Vein endothelial cell (primary cell): ENCODE results near the gene FAM131C. TPM values are rescaled to one million over a fixed set of nuclear protein-coding genes. Genes with fewer than 3 reads are reported as not detected.

Experiments used
- total RNA-seq: library from RNA; depleted of rRNA; stranded (reverse); fragments of >200 nt; gene quantifications from 2 replicates; pipeline ENCODE4 v1.2.3, GENCODE V29; 2012

The FAM131C gene
- 0.33 and 0.38 TPM in 2 replicates for total RNA-seq

GRCh38 chr1:16073490-16074119 is at the start of gene FAM131C:
FAM131C (minus strand) TSS chr1:16073651; CDS start chr1:16073442, 209 bp downstream.

GRCh38 chr1:16043521-16043920 is 29.9 kb downstream of the FAM131C start, which contains the start of gene CLCNKB:
CLCNKB (plus strand) TSS chr1:16043782; CDS start chr1:16044493, 711 bp downstream.

GRCh38 chr1:16021681-16022080 is 51.8 kb downstream of the FAM131C start, which contains the start of gene CLCNKA:
CLCNKA (plus strand) TSS chr1:16022036; CDS start chr1:16022620, 584 bp downstream.

GRCh38 chr1:16017461-16018303 is 55.8 kb downstream of the FAM131C start, which contains the start of gene HSPB7:
HSPB7 (minus strand) TSS chr1:16018043; CDS start chr1:16017963, 80 bp downstream.

Other genes starting within 250 kb of the FAM131C start
- gene SPEN, start 225.9 kb downstream of the FAM131C start, total RNA-seq = 33.0 and 34.6 TPM in 2 replicates
- 30.1 and 41.5 TPM in 2 replicates for gene ZBTB17, start 97.5 kb downstream of the FAM131C start, total RNA-seq
- gene SRARP, start 69.4 kb downstream of the FAM131C start, total RNA-seq = not detected in 2 replicates
- under 0.01 TPM in 1 of 2 replicates, not detected in the other for gene HSPB7, start 55.6 kb downstream of the FAM131C start, total RNA-seq
- not detected in 2 replicates for gene CLCNKA, start 51.6 kb downstream of the FAM131C start, total RNA-seq
- gene CLCNKB, start 29.9 kb downstream of the FAM131C start, total RNA-seq = under 0.01 TPM in 1 of 2 replicates, not detected in the other
- 158 and 218 TPM in 2 replicates for gene EPHA2, start 82.4 kb upstream of the FAM131C start, total RNA-seq
- gene ARHGEF19, start 139.0 kb upstream of the FAM131C start, total RNA-seq = 2.3 and 5.9 TPM in 2 replicates
- 4.5 and 4.6 TPM in 2 replicates for gene CPLANE2, start 163.5 kb upstream of the FAM131C start, total RNA-seq